Mammary epithelial cell (primary cell): Measurements from ENCODE around the gene MBP.

Source experiments
- CTCF ChIP-seq, 2 donors: IDR thresholded peaks in 1 of 2; conservative IDR thresholded peaks in 1 of 2; 2 replicates each; pipeline ENCODE4 v1.5.1; 2011 to 2012; ENCODE audit warnings: inconsistent platforms in 2 of 2, low read length in 2 of 2, mild to moderate bottlenecking in 2 of 2, control low read depth in 1 of 2, low read depth in 1 of 2; ENCODE audit not compliant: insufficient read depth in 1 of 2; ENCODE audit errors: extremely low read depth in 1 of 2
- EZH2 ChIP-seq: IDR thresholded peaks from 2 replicates; pipeline ENCODE4 v1.6.1; 2012; ENCODE audit warnings: low read length, inconsistent platforms, borderline replicate concordance

DNA sequence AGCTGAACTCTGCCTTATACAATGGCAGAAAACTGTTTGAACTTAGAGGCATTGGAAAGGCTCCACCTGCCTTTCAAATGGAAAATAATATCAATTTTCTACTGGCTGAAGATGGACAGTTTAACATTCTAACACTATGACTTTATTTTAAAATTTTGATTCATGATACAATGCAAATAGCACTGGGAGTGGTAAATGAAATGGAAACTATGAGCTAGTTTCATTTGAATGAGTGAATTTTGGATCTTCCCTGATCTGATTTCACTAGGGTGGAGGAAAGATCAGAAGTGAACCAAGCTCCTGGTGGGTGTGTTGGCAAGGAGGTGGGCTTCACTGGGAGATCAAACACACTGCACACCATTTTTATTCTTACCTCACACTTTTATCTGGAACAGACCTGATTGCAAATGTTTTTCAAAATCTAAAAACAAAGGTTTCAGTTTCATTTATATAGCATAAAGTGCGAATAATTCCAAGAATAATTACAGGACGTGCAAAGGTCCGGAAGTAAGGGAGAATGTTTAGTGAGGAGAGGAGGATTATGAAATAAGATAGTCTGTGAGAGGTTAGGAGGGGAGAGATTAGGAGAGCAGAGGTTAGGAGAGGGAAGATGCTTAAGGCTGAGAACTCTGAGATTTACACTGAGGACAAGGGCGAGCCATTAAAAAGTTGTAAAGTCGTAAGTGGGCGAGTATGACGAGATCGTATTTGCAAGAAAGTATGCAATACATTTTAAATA is 18.6 kb upstream of the MBP start:
- TF ChIP-seq CTCF (conservative IDR thresholded peaks at IDR 0.05 in 1 of 2, IDR thresholded peaks at IDR 0.05 in 1 of 2; ENCODE audit: extremely low read depth in 1 of 2, insufficient read depth in 1 of 2, low read depth in 1 of 2, low read length in 2 of 2) (no peak), EZH2 (no peak)
